DND-41 (cell line): ENCODE data around the gene USP36.

ENCODE experiments used
- CTCF ChIP-seq: IDR thresholded peaks from 2 replicates; pipeline ENCODE4 v1.5.1; 2012; ENCODE audit warnings: borderline replicate concordance, low read length, moderate library complexity, mild to moderate bottlenecking; ENCODE audit not compliant: poor library complexity, severe bottlenecking; ENCODE audit errors: extremely low read depth
- EZH2 ChIP-seq: IDR thresholded peaks from 3 replicates; pipeline ENCODE4 v1.6.1; 2012; ENCODE audit warnings: borderline replicate concordance, low read depth, mild to moderate bottlenecking, moderate library complexity, low read length, inconsistent platforms; ENCODE audit not compliant: severe bottlenecking

- no peak for TF ChIP-seq CTCF
- no peak for TF ChIP-seq EZH2
These were observed 38.4 kb upstream of the USP36 start for GRCh38 chr17:78878871-78879527.
